GM13976 (cell line): ENCODE results near the gene CD300E.

Experiments
- DNase-seq: peaks from one replicate; pipeline ENCODE4 v3.0.0; 2012; ENCODE audit warnings: low spot score
- in situ Hi-C: fragments of 300-500 bp; cut with MboI; formaldehyde crosslinking; loops from one replicate; pipeline ENCODE4 v1.12.0; 2022; ENCODE audit warnings: low sequenced_read_pairs, mixed read lengths, inconsistent platforms; ENCODE audit not compliant: unreplicated experiment
- TF ChIP-seq, protein P1 (sequence below): IDR thresholded peaks from 2 replicates; pipeline ENCODE4 v1.5.1; 2012; ENCODE audit warnings: borderline replicate concordance, mild to moderate bottlenecking; ENCODE audit not compliant: insufficient read depth; ENCODE audit errors: extremely low read depth, missing control alignments, control extremely low read depth

Gene CD300E, protein sequence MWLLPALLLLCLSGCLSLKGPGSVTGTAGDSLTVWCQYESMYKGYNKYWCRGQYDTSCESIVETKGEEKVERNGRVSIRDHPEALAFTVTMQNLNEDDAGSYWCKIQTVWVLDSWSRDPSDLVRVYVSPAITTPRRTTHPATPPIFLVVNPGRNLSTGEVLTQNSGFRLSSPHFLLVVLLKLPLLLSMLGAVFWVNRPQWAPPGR

DNA sequence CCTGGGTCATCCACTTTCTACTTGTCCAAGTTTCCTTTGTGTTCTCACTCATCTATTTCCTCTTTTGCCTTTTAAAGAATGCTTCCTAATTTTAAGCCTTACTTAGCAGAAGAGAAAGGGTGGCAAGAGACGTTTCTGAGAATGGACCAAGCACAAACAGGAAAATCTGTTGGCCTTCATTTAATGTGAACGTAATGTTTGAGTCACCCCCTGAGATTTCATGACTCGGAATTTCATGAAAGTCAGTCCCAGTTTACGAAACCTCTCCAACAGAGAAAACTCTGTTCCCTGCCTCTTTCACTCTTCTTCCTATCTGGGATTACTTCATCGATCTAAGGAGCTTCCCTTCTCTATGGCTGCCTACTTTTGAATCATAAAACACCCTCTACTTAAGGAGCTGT lies at the start of gene CD300E:
Gene CD300E, minus strand, starts transcription at position 46 of the 401 bp plus-strand sequence. CDS start 117 bp downstream, outside the sequence.
- in situ Hi-C loops: no loop called here
- no peak for DNase-seq
- TF ChIP-seq, protein P1, sequence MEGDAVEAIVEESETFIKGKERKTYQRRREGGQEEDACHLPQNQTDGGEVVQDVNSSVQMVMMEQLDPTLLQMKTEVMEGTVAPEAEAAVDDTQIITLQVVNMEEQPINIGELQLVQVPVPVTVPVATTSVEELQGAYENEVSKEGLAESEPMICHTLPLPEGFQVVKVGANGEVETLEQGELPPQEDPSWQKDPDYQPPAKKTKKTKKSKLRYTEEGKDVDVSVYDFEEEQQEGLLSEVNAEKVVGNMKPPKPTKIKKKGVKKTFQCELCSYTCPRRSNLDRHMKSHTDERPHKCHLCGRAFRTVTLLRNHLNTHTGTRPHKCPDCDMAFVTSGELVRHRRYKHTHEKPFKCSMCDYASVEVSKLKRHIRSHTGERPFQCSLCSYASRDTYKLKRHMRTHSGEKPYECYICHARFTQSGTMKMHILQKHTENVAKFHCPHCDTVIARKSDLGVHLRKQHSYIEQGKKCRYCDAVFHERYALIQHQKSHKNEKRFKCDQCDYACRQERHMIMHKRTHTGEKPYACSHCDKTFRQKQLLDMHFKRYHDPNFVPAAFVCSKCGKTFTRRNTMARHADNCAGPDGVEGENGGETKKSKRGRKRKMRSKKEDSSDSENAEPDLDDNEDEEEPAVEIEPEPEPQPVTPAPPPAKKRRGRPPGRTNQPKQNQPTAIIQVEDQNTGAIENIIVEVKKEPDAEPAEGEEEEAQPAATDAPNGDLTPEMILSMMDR: no peak

DNA sequence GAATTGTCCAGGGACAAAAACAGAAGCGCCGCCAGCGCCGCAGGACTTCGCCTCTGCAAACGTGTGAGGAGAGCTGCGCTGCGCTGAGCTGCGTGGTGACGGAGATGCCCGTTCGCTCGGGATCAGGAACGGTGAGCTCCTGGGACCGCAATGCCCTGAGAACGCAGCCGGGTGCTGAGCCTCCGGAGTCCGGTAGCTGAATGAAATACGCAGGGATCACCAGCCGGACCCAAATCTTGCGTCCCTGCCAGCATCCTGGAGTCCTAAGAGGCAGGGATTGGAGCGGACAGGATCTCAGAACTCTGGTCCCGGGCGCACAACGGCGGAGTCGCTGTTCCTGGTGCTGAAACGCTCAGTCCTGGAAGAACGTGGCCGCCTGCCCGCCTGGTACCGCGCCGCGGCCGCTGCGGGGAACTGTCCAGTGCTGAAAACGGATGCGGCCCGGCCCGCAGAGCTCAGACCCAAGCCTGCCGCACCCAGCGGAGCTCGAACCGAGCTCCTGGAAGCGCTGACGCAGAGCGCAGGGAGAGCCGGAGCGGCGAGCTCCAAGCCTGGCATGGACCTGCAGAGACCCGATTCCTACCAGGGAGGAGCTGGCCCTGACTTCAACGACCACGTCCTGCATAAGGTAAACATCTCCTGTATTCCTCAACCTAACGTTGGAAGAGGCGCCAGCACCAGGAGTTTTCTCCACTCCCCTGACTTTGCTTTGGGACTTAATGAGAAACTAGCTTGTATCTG lies 47.7 kb upstream of the CD300E start:
- in situ Hi-C loops: no loop called here
- TF ChIP-seq, protein P1: no peak

DNA sequence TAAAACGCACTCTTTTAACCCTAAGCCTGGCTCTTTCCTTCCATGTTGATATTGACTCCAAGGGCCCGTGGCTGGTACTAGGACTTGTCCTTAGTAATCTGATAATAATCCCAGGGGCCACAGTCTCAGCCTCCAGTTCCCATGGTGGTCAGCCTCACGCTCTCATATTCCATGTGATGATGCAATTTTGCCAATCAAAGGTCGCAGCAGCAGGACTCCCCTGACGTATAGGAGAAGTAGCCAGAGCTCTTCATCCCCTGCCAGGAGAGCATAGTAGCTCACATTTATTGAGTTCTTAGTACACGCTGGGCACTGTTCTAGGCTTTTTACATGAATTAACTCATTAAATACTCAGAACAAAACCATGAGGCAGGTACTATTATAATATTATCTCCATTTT lies 46.8 kb upstream of the CD300E start:
- TF ChIP-seq, protein P1: no peak
- in situ Hi-C loops: no loop called here
- DNase-seq: no peak

More for the DNA sequence above, 47.7 kb upstream of the CD300E start:
- DNase-seq: peak; percentile 61

DNA sequence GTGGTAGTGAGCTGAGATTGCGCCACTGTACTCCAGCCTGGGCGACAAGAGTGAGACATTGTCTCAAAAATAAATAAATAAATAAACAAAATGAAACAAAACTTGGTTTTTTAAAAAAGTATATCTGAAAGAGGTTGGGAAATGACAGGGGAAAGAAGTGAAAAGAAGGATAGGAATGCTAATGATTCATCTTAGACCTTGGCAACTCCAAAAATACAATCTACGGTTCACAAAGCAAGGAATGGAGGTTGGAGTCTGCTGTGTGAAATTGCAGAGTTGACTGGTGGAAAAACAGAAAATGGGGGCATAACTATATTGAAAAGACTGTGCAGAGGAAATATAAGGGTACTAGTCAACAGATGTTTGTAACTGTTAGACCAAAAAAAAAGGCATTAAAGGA lies 40.0 kb upstream of the CD300E start:
- TF ChIP-seq, protein P1: no peak
- no peak for DNase-seq
- in situ Hi-C loops: no loop called here

DNA sequence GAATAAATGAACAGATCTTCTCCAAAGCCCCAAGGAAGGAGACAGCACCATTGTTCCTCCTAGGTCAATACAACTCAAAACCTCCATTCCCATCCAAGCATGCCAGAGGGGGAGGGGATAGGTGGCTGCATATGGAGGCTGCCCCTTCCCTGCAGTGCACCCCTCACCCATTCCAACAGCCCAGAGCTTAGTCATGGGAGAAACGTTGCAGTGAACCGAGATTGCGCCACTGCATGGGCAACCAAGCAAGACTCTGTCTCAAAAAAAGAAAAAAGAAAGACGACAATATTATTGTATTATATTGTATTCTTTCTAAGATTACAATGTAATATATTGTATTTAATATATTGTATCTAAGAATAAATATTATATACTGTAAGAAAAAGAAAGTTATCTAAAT lies 36.4 kb upstream of the CD300E start:
- TF ChIP-seq, protein P1: no peak
- in situ Hi-C loops: no loop called here
- no peak for DNase-seq

DNA sequence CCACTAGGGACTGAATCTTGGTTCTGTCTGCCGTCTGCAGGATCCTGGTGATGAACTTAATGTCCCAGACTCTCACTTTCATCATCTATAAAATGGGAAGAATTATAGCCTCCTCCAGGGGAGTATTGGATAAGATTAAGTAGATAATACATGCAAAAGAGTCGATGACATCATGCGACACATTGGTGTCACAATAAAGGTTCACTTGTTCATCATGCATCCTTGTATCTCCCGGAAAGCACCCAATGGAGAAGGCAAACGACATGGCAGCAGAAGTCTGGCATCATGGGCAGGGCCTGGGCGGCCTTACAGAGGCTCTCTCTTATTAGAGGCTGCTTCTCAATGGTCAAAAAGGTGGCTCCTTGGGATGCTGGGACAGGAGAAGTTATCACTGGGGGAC lies 35.1 kb upstream of the CD300E start:
- TF ChIP-seq, protein P1: no peak
- DNase-seq: no peak
- in situ Hi-C loops: no loop called here
